HG03060 (cell line): ENCODE measurements around the gene GPR87.

Experiments
- ATAC-seq: cut with Tn5 transposase; IDR thresholded peaks from one replicate; pipeline ENCODE4 v1.9.1; 2021; ENCODE audit warnings: low read depth, moderate number of reproducible peaks; ENCODE audit not compliant: unreplicated experiment

Gene GPR87, protein sequence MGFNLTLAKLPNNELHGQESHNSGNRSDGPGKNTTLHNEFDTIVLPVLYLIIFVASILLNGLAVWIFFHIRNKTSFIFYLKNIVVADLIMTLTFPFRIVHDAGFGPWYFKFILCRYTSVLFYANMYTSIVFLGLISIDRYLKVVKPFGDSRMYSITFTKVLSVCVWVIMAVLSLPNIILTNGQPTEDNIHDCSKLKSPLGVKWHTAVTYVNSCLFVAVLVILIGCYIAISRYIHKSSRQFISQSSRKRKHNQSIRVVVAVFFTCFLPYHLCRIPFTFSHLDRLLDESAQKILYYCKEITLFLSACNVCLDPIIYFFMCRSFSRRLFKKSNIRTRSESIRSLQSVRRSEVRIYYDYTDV

DNA sequence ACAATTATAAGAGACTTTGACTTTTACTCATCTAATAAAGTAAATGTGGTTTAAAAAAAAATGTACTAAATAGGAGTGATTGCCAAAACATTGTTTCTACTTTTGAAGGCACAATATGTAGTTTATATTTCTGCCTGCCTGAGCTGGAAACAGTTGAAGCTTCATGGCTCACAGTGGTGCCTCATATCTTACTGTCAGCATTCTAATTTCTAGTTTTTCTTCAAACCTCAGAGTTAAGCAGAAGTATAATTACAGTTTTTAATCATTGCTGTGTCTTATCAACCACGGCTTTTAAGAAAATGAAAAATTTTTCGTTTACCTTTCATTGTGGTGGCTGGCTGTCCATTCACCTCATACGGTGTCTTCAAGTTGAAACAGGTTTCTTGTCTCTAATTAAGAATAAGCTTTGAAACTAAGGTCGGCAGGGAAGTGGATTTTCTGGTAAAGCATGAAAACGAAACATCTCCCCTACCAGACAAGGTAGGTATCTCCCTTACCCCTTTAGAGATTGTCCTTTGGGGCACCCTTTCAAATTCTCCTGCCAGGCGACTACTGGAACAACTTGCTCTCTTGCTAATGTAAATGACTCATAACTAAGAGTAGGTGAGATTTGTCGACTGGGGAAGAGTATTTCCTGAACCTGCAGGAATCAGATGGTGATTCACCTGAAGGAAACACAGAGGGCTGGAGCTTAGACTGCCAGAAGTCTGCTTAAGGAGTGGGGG is at the start of gene GPR87:
TSS of gene GPR87 (minus strand) at position 554 of the 725 bp plus-strand sequence. CDS start 16,720 bp downstream, outside the sequence.
- no peak for ATAC-seq

DNA sequence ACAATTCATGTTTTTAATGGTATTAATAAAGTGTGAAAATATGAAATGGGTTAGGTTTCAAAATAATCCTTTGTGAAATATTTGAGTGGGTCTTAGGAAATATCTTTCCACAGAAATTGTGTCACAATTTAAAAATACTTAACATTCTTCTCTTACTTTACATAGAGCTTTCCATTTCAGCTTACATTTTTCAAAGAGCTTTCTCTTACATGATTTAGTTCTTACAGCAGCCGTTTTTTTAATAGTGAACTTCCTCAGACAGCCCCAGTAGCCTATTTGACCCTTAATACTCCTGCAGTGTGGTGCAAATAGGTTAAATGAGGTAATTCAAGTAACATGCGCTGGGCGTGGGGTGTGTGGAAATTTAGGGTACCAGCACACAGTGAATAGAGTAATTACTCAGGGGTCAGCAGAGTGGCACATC is 46.1 kb upstream of the GPR87 start:
- no peak for ATAC-seq

DNA sequence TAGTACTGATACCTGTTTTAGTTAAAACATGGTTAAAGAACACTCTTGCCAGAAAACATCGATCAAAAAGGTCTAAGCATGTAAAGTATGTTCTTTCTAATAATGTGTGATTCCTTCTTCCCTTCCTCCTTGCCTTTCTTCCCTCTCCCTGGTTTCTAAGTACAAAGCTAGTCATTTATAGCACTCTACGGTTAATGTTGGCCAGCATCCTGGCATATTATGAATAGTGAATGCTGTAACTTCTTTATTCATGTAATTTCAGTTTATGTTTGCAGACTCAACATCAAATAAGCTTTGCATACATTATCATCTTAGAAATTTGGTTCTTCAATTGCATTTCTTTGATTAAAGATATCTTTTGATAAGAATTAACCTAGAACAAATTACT is 40.8 kb upstream of the GPR87 start:
- ATAC-seq: no peak

DNA sequence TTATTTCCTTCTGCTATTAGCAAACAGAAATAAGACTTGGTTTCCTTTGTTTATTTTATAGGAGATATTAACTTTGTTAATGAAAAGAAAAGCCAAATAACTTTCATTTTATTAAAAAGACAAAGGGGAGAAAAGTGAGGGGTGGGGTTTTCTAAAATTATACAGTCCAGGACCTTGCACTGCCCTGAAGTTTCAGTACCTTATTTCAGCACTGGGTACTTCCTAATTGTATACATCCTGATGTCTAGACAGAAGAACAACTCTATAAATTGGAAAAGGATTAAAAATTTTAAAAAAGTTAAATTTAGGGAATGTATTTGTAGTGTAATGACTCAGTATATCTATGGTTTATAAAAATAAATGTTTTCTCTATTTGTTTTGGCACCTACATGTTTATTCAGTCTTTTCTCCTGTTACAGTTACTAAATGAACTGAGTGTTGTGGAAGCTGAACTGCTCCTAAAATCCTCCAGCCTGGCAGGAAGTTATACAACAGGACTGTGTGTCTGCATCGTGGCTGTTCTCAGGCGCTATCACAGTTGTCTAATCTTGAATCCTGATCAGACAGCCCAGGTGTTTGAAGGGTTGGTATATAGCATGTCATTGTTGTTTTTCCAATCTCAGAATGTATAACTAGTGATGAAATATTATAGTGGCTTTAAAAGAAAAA is 40.3 kb upstream of the GPR87 start:
- no peak for ATAC-seq

DNA sequence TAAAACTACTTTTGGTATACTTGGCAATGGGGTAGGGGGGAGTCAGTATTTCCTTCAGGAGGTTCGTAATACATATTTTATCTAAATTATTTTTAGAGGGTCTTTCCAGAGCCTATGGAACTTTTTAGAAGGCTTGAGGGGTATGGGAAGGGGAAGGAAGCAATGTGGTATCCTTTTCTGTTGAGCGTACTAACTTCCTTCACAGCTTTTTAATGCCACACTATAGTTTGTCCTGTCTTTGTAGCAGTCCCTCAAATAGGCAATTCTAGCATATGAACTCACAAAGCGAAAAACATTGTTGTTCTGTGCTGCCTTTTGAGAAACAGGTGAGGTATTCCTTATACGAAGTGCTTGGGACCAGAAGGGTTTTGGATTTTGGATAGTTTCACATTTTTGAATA is 35.0 kb upstream of the GPR87 start:
- ATAC-seq: no peak

DNA sequence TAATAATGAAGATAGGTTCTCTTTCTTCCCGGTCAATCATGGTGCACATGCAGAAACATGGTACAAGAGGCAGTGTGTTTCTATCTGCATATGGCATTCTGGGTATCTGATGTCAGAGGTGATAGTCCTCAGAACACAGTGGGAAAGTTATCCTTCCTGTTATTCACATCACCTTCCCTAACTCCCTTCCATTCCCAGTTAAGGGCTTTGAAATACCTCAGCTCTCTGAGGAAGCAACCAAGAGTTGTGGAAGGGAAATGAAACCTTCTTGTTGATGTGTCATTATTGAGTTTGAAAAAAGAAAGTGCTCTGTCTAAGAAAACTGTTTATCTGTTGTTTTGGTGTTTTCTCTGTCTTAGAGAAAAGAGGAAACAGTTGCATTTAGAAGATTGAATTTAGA is 34.6 kb upstream of the GPR87 start:
- ATAC-seq: peak; percentile 89

DNA sequence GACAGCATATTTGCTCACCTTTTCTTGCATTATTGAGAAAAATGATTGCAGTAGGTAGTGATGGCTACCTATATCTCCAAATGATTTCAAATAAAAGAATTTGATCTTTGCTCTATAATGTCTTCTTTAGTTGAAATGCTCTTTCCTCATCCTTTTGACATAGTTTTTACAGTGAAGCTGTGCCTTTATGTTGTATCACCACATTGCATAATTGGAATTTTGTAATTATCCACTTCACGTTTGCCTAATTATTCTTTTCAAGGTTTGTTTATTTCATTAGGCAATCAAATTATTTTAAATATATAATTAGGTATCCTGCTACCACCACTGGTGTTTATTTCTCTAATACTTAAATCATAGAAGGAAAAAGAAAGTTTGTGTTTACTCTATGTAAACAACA is 34.0 kb upstream of the GPR87 start:
- no peak for ATAC-seq

DNA sequence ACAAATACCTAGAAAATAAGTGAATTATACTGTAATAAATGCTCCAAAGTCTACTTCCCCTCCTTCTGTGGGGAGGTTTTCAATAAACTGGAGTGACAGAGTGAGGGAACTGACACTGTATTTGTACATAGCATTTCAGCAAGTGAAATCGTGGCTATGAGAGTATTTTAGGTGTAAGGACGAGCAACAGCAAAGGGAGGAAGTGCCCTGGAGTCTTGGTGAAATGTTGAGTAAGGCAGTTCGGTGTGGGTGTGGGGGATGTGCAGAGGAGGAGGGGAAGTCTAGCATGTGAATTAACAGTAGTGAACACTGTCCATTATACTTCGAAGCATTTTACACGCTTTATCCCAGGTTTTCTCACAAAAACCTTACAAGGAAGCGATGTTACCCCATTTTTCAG is 30.8 kb upstream of the GPR87 start:
- no peak for ATAC-seq

DNA sequence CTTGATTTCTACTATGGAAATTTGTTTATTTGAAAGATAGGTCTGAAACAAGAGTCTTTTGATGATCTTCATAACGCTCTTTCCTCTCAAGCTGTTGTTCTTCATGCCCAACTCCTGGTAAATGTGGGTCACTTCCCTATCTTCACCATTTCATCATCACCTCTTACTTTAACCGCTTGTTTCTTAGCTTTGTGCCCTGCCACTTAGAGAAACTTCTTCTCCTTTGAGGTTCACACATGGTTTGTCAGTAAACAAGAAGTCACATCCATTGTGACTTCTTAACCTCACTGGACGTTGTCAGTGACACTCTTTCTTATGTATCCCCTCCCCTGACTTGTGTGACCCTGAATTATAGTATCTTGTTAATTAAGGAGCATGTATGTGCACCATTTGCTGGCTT is 29.7 kb upstream of the GPR87 start:
- no peak for ATAC-seq

DNA sequence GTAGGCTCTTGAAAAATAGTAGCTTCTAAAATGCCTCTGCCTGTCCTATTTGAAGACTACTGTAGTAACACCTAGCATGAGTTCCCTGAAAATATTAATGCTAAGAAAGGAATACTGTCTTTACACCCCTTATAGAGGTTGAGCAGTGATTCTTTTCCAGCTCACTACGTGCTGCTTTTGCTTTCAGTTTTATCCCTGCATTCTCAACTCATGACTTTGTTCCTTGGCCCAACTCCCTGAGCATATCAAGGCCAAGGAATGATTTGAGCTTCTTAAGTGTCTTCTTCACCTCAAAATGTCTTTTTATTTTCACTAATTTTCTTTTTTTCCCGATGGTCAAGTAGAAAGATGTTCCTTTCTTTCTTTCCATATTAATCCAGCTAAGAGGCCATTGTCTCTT is 29.2 kb upstream of the GPR87 start:
- no peak for ATAC-seq

DNA sequence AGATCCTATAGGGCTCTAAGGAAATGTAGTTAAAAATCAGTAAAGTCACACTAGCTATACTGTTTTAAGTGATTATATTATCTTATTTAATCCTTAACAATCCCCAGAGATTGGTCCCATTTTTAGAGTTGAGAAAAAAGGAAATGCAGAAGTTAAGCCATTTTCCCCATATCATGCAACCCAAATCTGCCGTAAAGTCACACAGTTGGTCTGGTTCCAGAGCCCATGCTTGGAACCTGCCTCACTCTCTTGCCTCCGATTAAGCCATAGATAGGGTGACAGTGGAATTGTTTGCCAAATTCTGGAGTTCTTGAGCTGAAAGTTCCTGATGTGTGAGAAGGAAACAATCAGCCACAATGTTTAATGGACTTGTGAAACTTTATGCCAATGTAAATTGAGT is 15.1 kb upstream of the GPR87 start:
- no peak for ATAC-seq

DNA sequence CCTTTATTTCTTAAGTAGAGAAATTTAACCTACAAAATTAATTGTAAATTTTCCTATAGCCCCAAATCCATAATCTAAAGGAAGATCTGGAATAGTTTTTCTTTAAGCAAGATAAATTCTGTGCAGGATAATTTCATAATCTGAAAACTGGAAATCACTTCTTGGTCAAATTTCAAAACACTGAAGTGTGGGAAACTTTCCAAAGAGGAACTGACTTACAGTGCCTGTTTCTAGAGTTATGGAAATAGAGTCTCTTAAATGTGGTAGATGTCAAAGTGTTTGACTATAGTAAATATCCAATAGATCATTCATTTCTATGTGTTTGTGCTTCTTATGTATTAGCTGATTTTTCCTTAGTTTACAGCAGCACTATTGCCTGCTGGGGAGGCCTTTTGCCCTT is 14.3 kb upstream of the GPR87 start:
- ATAC-seq: no peak

DNA sequence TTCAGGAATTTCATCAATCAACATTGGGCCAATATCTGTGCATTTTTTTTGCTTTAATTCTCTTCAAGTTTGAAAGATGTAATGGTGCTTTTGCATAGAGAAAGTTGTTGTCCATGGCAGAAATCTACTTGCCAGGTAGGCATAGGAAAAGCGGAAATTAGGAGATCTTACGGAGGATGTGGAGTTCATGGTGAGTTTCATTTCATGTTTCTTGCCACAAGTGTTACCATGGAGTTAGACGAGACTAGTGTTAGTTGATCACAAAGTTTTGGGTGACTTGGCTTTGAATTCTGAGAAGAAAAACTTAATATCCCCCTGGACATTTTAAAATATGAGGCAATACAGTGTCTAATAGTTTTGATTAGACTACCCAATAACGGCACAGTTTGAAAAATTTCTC is 13.8 kb upstream of the GPR87 start:
- no peak for ATAC-seq

DNA sequence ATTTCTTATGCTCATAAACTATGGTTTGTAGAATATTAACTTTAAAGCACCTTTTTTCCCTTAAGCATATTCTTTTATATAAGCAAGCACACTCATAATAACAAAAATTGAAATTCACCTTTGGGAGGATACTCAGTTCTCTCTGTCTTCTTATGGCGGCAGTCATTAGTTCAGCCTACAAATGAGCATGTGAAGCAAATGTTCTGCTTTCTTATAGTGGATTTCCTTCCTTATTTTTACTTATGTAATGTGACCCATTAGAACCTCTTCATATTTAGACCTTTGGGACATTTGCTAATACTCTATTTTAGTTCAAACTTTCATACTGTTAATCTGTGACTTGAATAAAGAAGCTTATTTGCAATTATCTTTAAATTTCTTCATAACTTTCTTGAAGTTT is 12.7 kb upstream of the GPR87 start, which contains the start of gene P2RY13:
TSS of gene P2RY13 (minus strand) at position 187 of the 400 bp plus-strand sequence. CDS start at position 166, 21 bp downstream.
- no peak for ATAC-seq

DNA sequence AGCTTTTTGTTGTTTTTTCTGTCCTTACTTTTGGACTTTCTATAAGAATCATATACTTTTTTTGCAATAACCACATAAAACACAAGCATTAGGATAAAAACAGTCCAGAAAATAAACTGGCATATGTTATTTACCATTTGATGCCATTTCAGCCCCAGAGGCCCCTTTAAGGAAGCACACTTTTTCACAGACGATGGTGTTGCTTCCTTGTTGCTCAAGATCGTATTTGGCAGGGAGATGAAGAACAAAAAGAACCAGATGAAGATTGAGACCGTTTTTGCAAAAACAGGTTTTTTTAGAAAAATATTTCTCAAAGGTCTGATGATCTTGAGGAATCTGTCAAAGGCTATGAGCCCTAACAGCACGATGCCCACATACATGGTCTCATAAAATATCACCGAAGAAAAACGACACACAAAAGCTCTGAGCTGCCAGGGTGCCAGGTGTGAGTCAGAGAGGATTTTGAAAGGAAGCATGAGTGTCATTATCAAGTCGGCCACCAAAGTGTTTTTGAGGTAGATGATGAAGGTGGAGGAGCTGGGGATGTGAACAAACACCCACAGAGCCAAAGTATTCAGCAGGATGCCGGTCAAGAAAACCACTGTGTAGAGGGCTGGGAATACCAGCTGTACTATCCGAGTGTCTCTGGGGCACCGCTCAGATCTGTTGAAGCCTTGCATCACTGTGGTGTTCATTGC is 11.8 kb upstream of the GPR87 start:
- ATAC-seq: no peak

DNA sequence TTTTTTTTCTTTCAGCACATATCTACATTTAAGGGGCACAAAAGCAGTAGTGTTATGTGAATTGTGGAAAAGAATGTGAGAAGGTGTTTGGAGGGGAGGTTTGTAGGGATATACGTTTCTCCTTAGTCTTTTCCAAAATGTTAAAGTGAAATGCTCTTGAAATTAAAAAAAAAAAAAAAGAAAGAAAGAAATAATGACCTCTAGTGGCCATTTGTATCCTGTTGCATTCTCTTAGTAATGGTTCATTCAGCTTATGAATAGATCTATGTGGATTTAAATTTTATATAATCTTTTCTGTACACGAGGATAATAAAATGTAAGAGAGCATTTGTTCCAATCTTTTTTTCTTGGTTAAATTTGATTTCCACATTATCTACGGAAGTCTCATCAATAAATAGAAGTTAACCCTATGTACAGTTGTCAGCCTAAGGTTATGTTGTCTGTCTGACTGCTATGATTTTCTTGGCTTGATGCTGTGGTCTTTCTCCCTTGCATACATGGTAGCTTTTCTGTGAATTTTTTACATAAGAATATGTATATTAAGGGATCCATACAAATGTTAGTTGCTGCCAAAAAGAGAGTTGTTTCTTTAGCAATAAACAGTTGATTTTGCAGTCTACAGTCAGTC is 11.1 kb upstream of the GPR87 start:
- no peak for ATAC-seq

DNA sequence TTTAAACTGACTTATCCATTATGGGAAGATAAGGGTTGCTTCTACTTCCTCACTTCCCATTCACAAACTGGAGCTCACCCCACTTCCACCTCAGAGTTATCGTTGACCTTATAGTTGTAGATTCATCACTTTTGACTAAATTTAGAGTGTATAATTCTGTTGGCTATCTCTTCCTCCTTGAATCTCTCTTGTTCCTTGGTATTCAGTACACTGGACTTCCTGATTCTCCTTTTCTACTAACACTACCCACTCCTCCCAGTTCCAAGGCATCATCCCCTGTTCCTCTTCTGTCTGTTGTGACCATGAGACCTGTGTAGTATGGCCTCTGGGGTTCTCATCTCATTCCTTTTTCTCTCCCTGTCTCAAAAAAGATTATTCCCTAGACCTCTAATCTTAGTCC is 5.9 kb upstream of the GPR87 start:
- ATAC-seq: no peak

DNA sequence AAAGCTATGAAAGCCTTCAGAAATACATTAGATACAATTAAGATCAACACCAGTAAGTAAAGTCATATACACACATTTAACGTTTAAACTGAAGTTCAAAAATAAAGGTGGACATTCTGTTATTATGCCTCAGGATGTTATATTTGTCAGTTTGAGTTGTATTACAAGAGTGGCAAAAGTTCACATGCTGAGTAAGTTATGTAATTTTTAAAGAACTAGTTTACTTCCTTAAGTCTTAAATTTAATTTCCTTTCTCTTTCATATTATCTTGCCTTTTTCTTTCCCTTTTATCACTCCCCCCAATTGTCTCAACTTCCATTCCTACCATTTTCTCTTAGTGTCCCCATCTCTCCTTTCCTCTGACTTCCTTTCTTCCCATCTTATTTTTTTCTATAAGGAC is 4.9 kb upstream of the GPR87 start:
- ATAC-seq: no peak

DNA sequence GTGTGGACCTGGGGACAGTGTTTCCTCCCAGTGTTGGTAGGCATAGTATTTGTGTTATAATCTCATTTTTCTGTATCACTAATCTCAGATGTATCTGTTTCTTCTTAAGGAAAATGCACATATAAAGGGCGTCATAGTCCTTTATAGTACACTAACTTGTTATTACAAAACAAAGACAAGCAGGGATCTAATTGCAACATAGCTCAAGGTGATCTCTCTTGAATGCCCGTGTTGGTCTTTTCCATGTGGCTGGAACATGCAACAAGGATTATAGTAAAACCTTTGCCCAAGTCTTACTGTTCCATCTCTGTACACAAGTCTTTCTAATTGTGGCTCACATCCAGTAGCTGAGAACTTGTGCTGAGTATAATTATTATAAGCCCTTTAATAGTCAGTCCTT is 3.5 kb upstream of the GPR87 start:
- no peak for ATAC-seq

DNA sequence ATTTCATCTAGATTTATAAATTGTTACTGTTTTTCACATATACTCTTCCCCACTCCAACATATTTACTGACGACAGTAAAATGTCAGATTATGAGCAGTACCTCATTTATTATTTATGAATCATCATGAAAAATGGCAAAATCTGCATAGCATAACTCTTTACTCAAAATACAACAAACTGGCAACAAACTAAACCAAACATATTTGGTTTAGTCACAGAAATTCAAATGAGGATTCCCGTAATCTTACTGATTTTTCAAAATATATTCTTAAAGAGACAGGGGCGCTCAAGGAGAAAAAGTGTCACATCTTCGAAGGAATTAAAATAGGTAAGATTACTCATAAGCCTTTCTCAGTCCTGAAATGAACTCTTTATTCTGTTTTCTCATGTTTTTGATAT is 3.0 kb upstream of the GPR87 start:
- no peak for ATAC-seq
